ENCODE results near the gene NUTM2G. TPM values are rescaled to one million over a fixed set of nuclear protein-coding genes. Genes with fewer than 3 reads are reported as not detected.

NUTM2G gene
- total and polyA plus RNA-seq, 10 of the 15 experiments (the other 5 are each of a cell fraction or from before 2014, with no cell fraction given), result 0.03 to 0.39 (median 0.09) TPM; not detected in 6

- 61% methylated on average over 2 of the region's 2 CpGs for WGBS (ENCODE audit: insufficient coverage, insufficient replicate concordance, low lambda C conversion rate, missing lambda C conversion rate)
- Histone ChIP-seq H3K79me2 (ENCODE audit: control insufficient read depth, insufficient read depth, low read length) (no peaks in the 10 kb centered on the region), H3K27me3 (replicated peaks in 1 of 2; ENCODE audit: control insufficient read depth in 2 of 2, insufficient read depth in 2 of 2, low read length in 1 of 2) (no peaks in the 10 kb centered on the region), H3K9me3 (replicated peaks; ENCODE audit: control insufficient read depth, insufficient read depth, low read length) (no peaks in the 10 kb centered on the region), H4K20me1 (ENCODE audit: control insufficient read depth, insufficient read depth) (no peaks in the 10 kb centered on the region), H3K4me3 (no peak overlapping the region), H3K9ac (ENCODE audit: control insufficient read depth, insufficient read depth, low read length) (no peak overlapping the region), H3K4me1 (ENCODE audit: control insufficient read depth, insufficient read depth, low read length) (no peaks in the 10 kb centered on the region), H3K4me2 (ENCODE audit: control insufficient read depth, insufficient read depth) (no peak overlapping the region), H3K36me3 (ENCODE audit: control insufficient read depth in 2 of 2, insufficient read depth in 2 of 2, low read length in 1 of 2) (no peaks in the 10 kb centered on the region), H2AFZ (ENCODE audit: control insufficient read depth, low read depth, low read length) (no peak overlapping the region), H3K27ac (ENCODE audit: control insufficient read depth, insufficient read depth) (no peak overlapping the region)
- ChIA-PET SMC1A (ENCODE audit: uncharacterized antibody, unreplicated experiment) (interaction anchor here (1.5 kb wide), 1 partner anchor 11 kb away, joined by 4 read pairs; no protein-coding TSS in a partner anchor), RAD21 (ENCODE audit: unreplicated experiment) (no interaction called here), POLR2A (interaction anchor here (0.6 kb wide), 1 partner anchor 20 kb away, joined by 4 read pairs; no protein-coding TSS in a partner anchor), CTCF (interaction anchor here (2.0 to 2.4 kb wide), 2 partner anchors 10 to 28 kb away, joined by 7 read pairs; no protein-coding TSS in a partner anchor)
- DNase-seq (ENCODE audit: low read depth, low spot score) (no peak), ATAC-seq (no peak), FAIRE-seq (no peak)
- in situ Hi-C loops (cut with MboI) (no loop called here), intact Hi-C loops (cut with micrococcal nuclease; ENCODE audit: unreplicated experiment) (no loop called here)
- TF ChIP-seq EGR1 (IDR thresholded peaks at IDR 0.05; ENCODE audit: borderline replicate concordance in 1 of 2, low read depth in 2 of 2, low read length in 2 of 2), result no peak
- no TSS peak for BruUV-seq (replicated peaks)
Measured at GRCh38 chr9:96884443-96884842, 44.2 kb upstream of the NUTM2G start.

DNA sequence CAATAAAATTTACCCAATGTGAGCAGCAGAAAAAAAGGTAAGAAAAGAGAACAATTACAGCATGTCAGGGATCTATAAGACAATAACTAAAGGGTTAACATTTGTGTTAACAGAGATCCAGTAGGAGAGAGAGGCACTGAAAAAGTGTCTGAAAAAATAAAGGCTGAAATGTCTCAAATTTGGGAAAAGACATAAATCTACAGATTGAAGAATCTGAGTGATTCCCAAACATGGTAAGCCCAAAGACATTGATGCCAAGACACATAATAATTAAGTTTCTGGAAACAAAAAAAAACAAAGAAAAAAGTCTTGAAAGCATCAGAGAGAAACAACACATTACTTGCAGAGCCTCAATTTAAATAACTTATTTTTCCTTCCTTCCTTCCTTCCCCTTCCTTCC is 43.2 kb upstream of the NUTM2G start:
- ATAC-seq (no peak), FAIRE-seq (no peak), DNase-seq (ENCODE audit: low read depth, low spot score) (no peak)
- Histone ChIP-seq H3K27me3 (replicated peaks in 1 of 2; ENCODE audit: control insufficient read depth in 2 of 2, insufficient read depth in 2 of 2, low read length in 1 of 2) (no peaks in the 10 kb centered on the region), H3K9ac (ENCODE audit: control insufficient read depth, insufficient read depth, low read length) (no peak overlapping the region), H3K4me1 (ENCODE audit: control insufficient read depth, insufficient read depth, low read length) (no peaks in the 10 kb centered on the region), H2AFZ (ENCODE audit: control insufficient read depth, low read depth, low read length) (no peak overlapping the region), H3K36me3 (ENCODE audit: control insufficient read depth in 2 of 2, insufficient read depth in 2 of 2, low read length in 1 of 2) (peaks cover 0 to 1% of the 10 kb centered on the region in 2 experiments; a peak in 2 of 4 replicates), H4K20me1 (ENCODE audit: control insufficient read depth, insufficient read depth) (no peaks in the 10 kb centered on the region), H3K4me2 (ENCODE audit: control insufficient read depth, insufficient read depth) (no peak overlapping the region), H3K27ac (ENCODE audit: control insufficient read depth, insufficient read depth) (no peak overlapping the region), H3K9me3 (replicated peaks; ENCODE audit: control insufficient read depth, insufficient read depth, low read length) (no peaks in the 10 kb centered on the region), H3K79me2 (ENCODE audit: control insufficient read depth, insufficient read depth, low read length) (no peaks in the 10 kb centered on the region), H3K4me3 (no peak overlapping the region)
- ChIA-PET SMC1A (ENCODE audit: uncharacterized antibody, unreplicated experiment) (no interaction called here), CTCF (no interaction called here), RAD21 (ENCODE audit: unreplicated experiment) (interaction anchor here (0.7 kb wide), 1 partner anchor 10 kb away, joined by 4 read pairs; no protein-coding TSS in a partner anchor), POLR2A (interaction anchor here (0.6 to 0.7 kb wide), 2 partner anchors 707 to 713 kb away, joined by 4 to 6 read pairs; no protein-coding TSS in a partner anchor)
- in situ Hi-C loops (cut with MboI), result no loop called here
- intact Hi-C loops (cut with micrococcal nuclease; ENCODE audit: unreplicated experiment), result no loop called here
- TF ChIP-seq SREBF1 (IDR thresholded peaks at IDR 0.05; ENCODE audit: low read length) (no peak), STAT1 (conservative IDR thresholded peaks at IDR 0.05) (no peak), TCF12 (IDR thresholded peaks at IDR 0.05; ENCODE audit: low read depth, low read length) (no peak), BCLAF1 (IDR thresholded peaks at IDR 0.05) (no peak)
- BruUV-seq (replicated peaks), result no TSS peak
